Fibroblast of upper back skin (primary cell): ENCODE results near the gene CLEC4C.

Experiments used
- DNase-seq: peaks from one replicate; pipeline ENCODE4 v3.0.0-alpha.2; 2013

Gene CLEC4C

DNA sequence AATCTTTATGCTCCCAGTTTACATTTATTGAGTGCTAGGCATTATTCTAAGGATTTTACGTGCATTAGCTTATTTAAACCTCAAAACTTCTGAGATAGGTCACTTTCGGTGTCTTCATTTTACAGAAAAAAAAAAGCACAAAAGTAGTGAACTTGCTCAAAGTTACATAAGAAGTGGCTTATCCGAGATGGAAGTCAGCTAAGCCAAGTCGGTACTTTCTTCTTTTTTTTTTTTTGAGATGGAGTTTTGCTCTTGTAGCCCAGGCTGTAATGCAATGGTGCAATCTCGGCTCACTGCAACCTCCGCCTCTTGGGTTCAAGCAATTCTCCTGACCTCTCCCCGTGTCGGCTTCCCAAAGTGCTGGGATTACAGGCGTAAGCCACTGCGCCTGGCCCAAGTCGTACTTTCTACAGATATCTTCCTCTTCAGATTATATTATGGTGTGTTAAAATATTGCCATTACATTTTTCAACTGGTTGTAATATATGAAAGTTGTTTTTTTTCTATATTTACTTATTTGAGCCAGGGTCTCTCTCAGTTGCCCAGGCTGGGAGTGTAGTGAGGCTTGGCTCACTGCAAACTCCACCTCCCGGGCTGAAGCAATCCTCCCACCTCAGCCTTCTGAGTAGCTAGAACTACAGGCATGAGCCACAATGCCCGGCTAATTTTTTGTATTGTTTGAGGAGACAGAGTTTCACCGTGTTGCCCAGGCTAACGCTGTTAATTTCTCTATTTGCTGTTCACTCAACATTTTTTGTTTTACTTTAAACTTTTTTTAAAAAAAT is 27.0 kb downstream of the CLEC4C start:
- no peak for DNase-seq

DNA sequence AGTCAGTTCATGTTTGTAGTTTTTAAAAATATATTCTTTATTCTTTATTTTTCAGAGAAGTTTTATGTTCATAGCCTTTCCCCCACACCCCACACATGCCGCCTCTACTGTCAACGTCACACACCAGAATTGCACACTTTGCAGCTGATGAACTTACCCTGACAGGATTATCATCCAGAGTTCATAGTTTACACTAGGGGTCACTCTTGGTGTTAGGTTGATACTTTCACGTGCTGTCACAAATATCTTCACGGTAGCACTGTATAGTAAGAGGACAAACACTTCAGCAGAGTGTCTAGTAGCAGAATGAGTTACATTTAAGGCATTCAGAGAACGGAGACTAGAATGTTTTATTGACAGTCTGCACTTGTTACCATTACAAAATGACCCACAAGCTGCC is 30.8 kb downstream of the CLEC4C start:
- no peak for DNase-seq

DNA sequence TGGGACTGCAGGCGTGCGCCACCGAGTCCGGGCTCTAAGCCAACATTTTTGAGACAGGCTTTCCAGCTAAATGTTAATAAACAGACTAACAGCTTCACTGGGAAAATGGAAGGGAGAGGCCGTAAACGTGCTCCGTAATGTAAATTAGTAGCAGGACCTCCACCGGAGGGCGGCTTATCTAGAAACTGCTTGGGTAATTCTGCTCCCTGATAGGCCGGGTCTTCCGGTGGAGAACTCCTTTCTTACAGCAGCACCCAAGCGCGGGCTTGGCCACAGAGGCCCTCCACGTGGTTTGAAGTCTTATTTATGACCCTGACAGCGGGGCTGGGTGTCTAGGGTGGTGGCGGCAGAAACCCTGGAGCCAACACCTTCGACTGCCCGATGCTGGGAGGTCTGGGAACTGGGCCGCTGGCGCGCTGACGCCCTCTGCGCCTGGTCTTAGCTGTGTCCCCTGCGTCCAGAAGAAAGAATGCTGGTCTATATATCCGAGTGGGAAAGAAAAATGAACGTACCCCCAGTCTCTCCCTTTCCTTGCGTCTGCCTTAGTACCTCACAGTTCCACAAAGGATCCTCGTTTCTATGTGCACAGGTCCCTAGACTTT is 34.2 kb downstream of the CLEC4C start:
- DNase-seq, result no peak

DNA sequence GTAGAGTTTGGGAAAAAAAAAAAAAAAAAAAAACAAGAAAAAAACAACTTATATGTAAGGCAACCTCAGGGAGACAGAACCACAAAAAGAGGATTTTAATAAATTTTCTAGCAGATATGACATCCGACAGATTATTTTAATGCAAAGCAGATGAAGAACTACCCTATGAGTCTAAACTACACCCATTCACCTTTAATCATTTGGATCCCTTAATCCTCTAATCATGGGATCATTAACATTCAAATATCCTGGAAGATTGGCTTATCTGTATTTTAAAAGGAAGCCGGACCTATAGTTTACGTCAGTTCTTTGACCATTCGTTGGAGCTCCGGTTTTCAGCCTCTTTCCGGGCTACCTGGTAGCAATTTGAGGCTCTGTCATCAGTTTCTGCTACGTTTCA is 36.0 kb downstream of the CLEC4C start, which contains the start of gene DPPA3:
TSS of gene DPPA3 (plus strand) at position 301 of the 400 bp plus-strand sequence. CDS start 138 bp downstream, outside the sequence.
- DNase-seq, result no peak

DNA sequence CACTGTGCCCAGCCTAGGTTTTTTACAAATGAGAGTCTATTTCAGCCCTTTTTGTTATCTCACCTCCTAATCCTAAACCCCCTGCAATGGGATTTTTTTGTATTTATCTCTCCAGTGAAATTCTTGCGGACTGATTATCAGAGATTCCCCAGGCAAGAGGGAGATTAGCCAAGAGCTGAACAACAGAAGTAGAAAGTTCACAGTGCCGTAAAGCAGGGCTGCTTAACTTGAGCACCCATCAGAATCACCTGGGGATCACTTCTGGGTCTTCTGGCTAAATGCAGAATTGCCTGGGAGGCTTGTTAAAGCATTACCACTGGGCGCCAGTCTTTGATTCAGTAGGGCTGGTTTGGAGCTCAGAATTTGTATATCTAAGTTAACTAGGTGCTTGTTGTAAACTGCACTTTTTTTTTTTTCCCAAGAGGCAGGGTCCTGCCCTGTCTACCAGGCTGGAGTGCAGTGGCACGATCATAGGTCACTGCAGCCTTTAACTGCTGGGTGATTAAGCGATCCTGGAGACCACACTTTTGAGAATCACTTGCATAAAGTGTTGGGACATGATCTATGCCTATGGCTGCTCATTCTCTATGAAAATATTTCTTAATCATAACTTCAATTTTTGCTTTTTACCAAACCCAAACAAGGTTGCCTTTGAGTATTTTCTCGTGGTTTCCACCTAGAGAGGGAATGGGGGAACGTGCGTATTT is 37.1 kb downstream of the CLEC4C start:
- DNase-seq, result no peak

DNA sequence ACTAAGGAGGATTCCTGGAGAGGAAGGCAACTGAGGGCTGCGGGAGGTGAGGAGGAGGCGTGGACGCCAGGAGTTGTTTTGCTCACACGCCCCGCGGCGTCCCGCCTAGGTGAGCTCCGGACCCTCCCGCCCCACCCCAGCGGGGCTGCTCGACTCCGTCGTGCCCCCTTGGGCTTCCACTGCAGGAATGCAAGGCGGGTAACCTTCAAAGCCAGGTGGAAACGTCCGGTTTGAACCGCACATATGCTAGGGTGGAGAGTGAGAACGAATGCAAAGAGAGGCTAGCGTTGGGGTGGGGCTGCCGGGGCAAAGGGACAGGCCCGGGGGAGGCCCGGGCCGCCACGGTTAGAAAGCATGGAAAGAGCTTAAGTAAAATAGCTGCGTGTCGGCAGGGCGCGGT is 41.3 kb downstream of the CLEC4C start:
- no peak for DNase-seq

DNA sequence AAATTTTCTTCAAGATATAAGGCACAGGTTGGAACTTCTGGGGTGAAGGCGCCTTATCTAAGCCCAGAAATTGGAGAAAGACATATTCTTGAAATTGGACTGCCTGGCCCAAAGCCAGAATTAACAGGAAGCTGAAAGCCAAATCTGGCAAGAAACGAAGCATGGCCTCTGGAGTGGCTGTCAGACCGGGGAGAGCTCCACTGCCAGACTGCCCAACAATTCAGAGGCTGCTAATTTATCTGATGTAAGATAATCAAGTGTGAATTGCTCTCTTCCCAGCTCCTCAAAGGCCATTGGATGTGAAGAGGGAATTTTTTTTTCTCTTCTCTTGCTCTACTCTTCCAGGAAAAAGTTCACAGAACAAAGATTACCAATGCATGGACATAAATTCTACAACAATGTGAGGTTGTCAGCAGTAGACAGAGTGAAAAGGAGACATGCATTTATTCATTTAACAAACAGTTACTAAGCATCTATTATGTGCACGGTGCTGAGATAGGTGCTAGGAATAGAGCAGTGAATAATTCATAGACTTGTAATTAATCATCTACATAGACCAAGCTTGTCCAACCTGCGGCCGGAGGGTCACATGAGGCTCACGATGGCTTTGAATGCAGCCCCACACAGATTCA is 51.5 kb downstream of the CLEC4C start, which contains the start of gene GDF3:
TSS of gene GDF3 (minus strand) at position 210 of the 632 bp plus-strand sequence. CDS start at position 163, 47 bp downstream.
- DNase-seq, result peak; percentile 19

DNA sequence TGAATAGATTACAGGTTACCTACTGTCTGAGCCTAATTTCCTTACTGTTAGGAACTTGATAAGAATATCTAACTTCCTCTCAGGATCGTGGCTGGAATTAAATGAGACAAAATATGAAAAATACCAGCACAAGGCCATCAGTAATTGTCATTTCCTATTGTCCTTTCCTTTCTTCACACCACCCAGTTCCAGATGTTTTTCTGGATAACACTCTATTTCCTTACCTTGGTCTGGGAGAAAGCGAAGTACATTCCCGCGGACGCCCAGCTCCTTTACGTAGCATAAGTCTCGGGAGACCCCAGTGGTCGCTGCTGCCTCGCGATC is 52.0 kb downstream of the CLEC4C start:
- DNase-seq, result no peak

DNA sequence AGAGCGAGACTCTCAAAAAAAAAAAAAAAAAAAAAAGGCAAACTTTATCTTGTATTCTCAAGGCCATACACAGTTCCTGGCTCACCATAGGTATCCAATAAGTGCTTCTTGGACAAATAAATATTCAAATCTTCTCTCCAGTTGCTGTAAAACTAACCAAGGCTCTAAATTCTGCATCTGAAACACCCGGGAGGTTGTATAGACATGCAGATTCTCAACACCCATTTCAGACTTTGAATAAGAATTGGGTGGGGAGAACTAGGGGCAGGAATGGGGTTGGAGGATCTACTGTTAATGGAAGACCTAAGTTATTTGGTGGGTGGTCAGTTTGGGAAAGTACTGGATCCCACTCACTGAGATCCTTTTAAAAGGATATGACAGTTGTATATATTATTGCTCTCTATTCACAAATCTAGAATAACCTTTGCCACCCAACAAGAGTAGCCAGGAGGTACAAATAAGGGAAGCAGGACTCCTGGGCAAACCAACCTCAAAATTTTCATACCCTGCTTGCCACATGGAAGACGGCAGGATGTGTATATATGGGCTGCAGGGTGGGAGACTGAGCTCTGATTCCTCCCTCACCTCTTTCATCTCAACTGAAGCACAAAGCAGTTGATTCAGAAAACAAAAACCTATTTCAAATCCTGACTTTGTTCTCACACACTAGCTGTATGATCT is 52.5 kb downstream of the CLEC4C start:
- DNase-seq, result no peak

DNA sequence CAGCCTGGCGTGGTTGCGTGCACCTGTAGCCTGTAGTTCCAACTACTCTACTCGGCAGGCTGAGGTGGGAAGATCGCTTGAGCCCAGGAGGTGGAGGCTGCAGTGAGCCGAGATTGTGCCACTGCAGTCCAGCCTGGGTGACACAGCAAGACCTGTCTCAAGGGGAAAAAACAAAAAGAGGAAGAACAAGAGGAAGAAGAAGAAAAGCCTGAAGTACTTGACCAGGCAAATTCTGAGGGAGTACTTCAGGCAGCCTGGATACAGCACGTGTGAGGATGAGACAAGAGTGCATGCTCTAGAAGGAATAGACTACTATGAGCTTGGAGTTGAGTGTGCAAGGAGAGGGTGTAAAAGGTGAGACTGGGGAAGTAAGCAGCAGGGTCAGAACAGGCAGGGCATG is 53.4 kb downstream of the CLEC4C start:
- no peak for DNase-seq

DNA sequence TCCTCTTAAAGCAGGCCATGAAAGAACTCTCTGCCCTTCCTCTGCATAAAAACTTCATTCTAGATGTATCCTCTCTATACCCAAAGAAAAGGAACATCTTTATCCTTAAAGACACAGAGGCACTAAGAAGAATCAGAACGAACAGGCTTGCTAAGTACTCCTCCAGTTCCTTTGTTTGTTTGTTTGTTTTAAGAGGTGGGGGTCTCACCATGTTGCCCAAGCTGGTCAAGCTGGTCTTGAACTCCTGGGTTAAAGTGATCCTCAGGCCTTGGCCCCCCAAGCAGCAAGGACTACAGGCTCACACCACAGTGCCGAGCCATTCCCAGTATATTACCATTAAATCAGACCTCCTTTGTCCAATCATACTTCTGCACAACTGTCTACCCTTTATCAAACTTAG is 65.6 kb downstream of the CLEC4C start:
- no peak for DNase-seq
